A204.1 (cell line): ENCODE results near the gene ASCC1.
"Not testable (repeated sequence)": the region's sequence is repeated elsewhere in the genome, so short reads cannot be mapped to it uniquely, and the experiment has no call there.

Source experiments
- FAIRE-seq: peaks from 2 replicates; lab custom pipeline; 2012; peaks lifted over from hg19 to GRCh38; lab: Jason Lieb, UNC

Gene ASCC1, protein sequence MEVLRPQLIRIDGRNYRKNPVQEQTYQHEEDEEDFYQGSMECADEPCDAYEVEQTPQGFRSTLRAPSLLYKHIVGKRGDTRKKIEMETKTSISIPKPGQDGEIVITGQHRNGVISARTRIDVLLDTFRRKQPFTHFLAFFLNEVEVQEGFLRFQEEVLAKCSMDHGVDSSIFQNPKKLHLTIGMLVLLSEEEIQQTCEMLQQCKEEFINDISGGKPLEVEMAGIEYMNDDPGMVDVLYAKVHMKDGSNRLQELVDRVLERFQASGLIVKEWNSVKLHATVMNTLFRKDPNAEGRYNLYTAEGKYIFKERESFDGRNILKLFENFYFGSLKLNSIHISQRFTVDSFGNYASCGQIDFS

DNA sequence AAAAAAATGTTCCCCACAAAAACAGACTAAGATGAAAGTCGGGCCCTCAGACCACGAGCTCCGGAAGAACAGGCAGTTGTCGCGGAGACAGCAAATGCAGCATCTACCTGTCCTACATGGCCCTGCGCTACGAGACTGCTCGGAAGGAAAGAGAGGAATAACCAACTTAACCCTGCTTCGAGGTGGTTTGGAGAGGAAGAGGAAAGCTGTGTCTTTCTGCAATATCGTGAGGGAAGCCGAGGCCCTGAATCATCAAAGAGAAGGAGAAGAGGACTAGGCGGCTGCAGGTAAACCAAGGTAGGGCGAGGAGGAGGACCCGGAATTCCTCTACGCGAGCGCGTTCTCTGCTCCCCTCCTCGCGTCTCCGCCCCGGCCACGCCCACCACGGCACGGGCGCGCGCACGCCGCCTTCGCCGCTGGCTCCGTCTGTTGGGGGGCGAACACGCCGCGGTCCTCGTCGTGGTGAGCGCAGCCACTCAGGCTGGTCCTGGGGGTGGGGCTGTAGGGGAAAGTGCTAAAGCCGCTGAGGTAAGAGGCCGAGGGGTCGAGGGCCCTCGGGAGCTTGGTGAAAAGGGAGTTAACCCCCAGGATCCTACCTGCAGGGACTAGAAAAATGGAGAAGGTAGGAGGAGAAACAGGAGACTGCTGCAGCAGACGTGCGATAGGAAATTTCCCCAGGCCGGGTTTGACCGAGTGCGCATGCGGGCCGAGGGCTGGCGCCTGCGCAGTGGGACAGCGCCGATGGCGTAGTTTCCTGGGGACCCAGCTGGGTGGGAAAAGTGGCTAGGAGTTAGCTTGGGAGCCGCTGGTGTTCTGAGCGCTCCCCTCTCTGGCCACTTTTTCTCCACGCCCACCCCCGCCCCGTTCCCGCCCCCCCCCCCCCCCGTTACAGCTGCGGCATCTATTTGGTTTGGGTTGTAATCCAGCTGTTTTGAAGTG lies at the start of gene ASCC1, which contains the start of gene ANAPC16:
TSS of gene ASCC1 (minus strand) at position 666 of the 939 bp plus-strand sequence. CDS start 2,978 bp downstream, outside the sequence.
TSS of gene ANAPC16 (plus strand) at position 402 of the 939 bp plus-strand sequence. CDS start 7,903 bp downstream, outside the sequence.
- no peak for FAIRE-seq

DNA sequence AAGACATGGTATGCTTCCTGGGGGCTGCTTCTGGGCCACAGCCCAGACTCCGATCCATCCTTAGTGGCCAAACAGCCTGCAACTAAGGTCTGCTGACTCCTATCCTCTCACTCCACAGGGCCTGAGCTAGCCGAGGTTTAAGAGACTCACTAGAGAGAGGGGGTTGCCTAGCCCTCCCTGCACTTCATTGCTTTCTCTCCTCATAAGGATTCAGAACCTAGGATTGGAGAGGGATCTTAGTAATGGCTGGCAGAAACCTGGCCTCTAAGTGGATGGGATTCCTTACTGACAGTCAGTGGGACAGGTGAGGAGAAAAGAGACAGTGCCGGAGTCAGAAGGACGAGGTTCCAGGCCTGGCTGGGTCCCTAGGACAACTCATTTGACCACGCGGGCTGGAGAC lies 49.4 kb upstream of the ASCC1 start:
- FAIRE-seq: no peak

GRCh38 chr10:72264536-72264935 lies 48.5 kb upstream of the ASCC1 start:
- FAIRE-seq: no peak

DNA sequence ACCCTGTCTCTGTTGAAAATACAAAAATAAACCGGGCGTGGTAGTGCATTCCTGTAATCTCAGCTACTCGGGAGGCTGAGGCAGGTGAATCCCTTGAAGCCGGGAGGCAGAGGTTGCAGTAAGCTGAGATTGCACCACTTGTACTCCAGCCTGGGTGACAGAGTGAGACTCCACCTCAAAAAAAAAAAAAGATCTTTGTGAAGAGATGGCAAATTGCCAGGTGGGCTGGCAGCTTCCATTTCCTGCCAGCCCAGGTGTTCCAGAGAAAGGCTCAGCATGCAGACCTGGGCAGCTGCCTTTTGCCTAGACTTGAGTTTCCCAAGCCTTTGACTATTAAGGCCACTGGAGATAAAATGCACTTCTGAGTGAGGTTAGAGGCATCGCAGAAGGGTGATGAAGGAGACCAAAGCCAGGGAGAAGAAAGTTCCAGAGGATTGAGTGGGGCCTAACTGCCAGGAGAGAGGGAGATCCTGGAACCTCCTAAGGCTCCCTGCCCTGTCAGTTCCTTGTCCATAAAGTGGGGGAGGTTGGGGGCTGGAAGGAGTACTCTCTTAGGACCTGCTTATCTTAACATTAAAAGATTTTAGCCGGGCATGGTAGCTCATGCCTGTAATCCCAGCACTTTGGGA lies 47.7 kb upstream of the ASCC1 start:
- no peak for FAIRE-seq

DNA sequence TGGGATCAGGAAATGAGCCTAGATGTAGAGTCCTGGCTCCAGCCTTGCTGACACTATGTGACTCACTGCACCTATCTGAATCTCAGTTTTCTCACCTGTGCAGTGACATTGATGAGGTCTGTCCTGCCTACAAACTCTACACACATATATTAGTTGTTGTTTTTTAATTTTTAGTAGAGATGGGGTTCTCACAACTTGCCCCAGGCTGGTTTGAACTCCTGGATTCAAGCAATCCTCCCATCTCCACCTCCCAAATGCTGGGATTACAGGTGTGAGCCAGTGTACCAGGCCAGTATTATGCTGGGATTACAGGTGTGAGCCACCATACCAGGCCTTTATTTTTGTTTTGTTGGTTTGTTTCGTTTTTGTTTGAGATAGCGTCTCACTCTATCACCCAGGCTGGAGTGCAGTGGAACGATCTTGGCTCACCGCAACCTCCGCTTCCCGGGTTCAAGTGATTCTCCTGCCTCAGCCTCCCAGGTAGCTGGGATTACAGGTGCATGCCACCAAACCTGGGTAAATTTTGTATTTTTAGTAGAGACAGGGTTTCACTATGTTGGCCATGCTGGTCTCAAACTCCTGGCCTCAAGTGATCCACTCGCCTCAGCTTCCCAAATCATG lies 45.8 kb upstream of the ASCC1 start:
- FAIRE-seq: no peak

- no peak for FAIRE-seq
Measured at GRCh38 chr10:72260976-72261783, 45.1 kb upstream of the ASCC1 start.

- FAIRE-seq: no peak
Measured at GRCh38 chr10:72260239-72260975, 44.3 kb upstream of the ASCC1 start.

- FAIRE-seq: no peak
Measured at GRCh38 chr10:72259491-72260238, 43.6 kb upstream of the ASCC1 start.

DNA sequence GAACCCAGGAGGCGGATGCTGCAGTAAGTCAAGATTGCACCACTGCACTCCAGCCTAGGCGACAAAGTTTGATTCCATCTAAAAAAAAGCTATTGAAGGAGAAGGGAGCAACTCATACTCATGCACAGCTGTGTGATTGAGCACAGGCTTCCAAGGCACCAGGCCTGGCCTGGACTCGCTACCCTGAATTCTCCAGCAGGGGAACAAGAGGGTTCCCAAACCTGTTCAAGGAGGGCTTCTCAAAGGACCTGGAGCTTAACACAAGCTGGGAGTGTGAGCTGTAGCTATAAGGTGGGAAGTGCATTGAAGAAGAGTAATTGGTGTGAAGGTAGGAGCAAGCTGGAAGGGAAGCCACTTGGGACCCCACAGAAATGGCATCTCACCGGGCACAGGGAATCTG lies 42.5 kb upstream of the ASCC1 start:
- no peak for FAIRE-seq

GRCh38 chr10:72257051-72257892 lies 41.2 kb upstream of the ASCC1 start:
- FAIRE-seq: no peak

GRCh38 chr10:72255977-72256729 lies 40.1 kb upstream of the ASCC1 start:
- FAIRE-seq: no peak

GRCh38 chr10:72254813-72255568 lies 38.9 kb upstream of the ASCC1 start:
- no peak for FAIRE-seq

DNA sequence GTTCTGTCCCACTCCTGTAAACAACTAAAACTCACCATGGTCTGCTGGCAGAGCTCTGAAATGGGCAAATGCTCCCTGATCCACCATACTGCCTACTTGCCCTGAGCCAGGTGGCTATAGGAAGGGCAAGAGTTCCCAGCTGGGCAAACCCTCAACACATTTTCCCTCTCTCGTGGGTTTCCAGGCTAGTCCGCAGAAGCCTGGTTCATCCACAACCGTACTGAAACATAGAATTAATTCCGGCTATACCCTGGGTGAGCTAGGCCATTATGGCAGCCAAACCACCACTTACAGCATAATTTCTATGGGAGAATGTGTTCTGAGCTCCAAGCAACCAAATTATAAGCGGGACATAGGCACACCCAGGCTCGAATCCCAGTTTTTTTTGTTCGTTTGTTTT lies 37.5 kb upstream of the ASCC1 start:
- no peak for FAIRE-seq

- FAIRE-seq: no peak
Measured at GRCh38 chr10:72252972-72253371, 36.9 kb upstream of the ASCC1 start.

GRCh38 chr10:72251635-72252034 lies 35.6 kb upstream of the ASCC1 start:
- no peak for FAIRE-seq

GRCh38 chr10:72250666-72251065 lies 34.6 kb upstream of the ASCC1 start:
- no peak for FAIRE-seq

GRCh38 chr10:72249176-72249862 lies 33.2 kb upstream of the ASCC1 start:
- FAIRE-seq: not testable (repeated sequence)
